Right atrium auricular region (tissue), 2 donors: ENCODE measurements around the gene CLEC16A. TPM values are rescaled to one million over a fixed set of nuclear protein-coding genes. Genes with fewer than 3 reads are reported as not detected.

Source experiments
- DNase-seq: peaks from one replicate; pipeline ENCODE4 v3.0.0-alpha.2; 2019; ENCODE audit warnings: low spot score
- H3K27ac ChIP-seq, 2 donors: fragments of 200-600 bp; sonication (generic); 1 replicate in 1 of 2; 2 replicates in 1 of 2; pipeline ENCODE4 v1.5.1; 2016 to 2019
- H3K27me3 ChIP-seq, 2 donors: fragments of 200-600 bp; sonication (generic); one replicate each; pipeline versions ENCODE4 v1.5.1 to v1.6.0; 2017 to 2019
- H3K36me3 ChIP-seq: fragments of 200-600 bp; sonication (generic); one replicate; pipeline ENCODE4 v1.5.1; 2016
- H3K4me1 ChIP-seq, 2 donors: fragments of 200-600 bp; sonication (generic); one replicate each; pipeline versions ENCODE4 v1.5.1 to v1.6.0; 2017 to 2019
- H3K4me3 ChIP-seq, 2 donors: fragments of 200-600 bp; sonication (generic); 1 replicate in 1 of 2; 2 replicates in 1 of 2; pipeline ENCODE4 v1.5.1; 2017 to 2019; ENCODE audit warnings: mild to moderate bottlenecking in 1 of 2, moderate library complexity in 1 of 2
- H3K9me3 ChIP-seq, 2 donors: fragments of 200-600 bp; sonication (generic); one replicate each; pipeline ENCODE4 v1.5.1; 2019
- total RNA-seq, 2 donors: library from RNA; depleted of rRNA; stranded (reverse); fragments of >200 nt; gene quantifications; one replicate each; pipeline ENCODE4 v1.1.0, GENCODE V29; 2016
- TF ChIP-seq, protein P1 (sequence below), 2 donors: fragments of 200-600 bp; sonication (generic); IDR thresholded peaks; one replicate each; pipeline ENCODE4 v1.5.1; 2019; ENCODE audit warnings: antibody characterized with exemption in 2 of 2

Gene CLEC16A
- total RNA-seq, 2 donors from 2014 or later, result 24.1 to 49.0 TPM

DNA sequence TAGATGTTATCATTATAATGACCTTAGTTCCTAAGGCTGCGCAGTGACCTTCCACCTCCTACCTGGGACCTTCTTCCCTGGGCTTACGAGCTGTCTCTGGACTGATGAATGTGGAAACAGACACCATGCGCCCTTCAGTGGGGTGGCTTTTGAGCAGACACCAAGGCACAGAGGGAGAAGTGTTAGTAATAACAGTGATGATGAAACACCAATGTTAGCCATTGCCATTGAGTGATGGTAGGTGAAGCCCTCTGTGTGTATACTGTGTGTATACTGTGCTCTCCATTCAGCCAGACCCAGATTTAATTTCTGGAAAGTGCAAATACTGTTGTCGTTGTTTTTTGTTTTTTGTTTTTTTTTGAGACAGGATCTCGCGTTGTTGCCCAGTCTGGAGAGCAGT, 44.5 kb downstream of the CLEC16A start:
- H3K4me1 ChIP-seq, result peaks cover 0 to 7% of the 10 kb centered on the region in 2 donors
- no peaks in the 10 kb centered on the region for H3K27me3 ChIP-seq
- TF ChIP-seq, protein P1, sequence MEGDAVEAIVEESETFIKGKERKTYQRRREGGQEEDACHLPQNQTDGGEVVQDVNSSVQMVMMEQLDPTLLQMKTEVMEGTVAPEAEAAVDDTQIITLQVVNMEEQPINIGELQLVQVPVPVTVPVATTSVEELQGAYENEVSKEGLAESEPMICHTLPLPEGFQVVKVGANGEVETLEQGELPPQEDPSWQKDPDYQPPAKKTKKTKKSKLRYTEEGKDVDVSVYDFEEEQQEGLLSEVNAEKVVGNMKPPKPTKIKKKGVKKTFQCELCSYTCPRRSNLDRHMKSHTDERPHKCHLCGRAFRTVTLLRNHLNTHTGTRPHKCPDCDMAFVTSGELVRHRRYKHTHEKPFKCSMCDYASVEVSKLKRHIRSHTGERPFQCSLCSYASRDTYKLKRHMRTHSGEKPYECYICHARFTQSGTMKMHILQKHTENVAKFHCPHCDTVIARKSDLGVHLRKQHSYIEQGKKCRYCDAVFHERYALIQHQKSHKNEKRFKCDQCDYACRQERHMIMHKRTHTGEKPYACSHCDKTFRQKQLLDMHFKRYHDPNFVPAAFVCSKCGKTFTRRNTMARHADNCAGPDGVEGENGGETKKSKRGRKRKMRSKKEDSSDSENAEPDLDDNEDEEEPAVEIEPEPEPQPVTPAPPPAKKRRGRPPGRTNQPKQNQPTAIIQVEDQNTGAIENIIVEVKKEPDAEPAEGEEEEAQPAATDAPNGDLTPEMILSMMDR (IDR thresholded peaks at IDR 0.05), result no peak
- H3K36me3 ChIP-seq, result no peaks in the 10 kb centered on the region
- DNase-seq, result no peak
- H3K27ac ChIP-seq, result no peak overlapping the region
- no peaks in the 10 kb centered on the region for H3K9me3 ChIP-seq
- no peak overlapping the region for H3K4me3 ChIP-seq

DNA sequence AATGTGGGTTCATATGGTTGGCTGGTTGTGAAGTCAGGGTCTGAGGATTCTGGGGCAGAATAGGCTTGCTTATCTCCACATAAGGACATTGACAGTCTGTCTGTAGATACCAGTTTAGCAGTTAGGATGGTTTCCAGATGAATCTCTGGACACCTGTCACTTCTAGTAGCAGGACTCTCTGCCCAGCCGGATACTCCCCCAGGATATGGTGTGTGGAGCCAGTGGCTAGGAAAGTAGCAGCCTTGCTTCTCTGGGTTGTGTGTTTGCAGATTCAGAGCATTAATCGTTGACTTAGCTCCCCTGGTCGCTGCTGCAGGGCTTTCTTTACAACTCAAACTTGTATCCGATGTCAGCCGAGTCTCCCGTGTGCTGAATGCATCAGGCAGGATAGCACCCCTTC, 45.2 kb downstream of the CLEC16A start:
- DNase-seq, result no peak
- TF ChIP-seq, protein P1 (IDR thresholded peaks at IDR 0.05), result no peak
- H3K27me3 ChIP-seq, result no peaks in the 10 kb centered on the region
- H3K27ac ChIP-seq, result no peak overlapping the region
- no peaks in the 10 kb centered on the region for H3K9me3 ChIP-seq
- no peaks in the 10 kb centered on the region for H3K36me3 ChIP-seq
- peaks cover 0 to 7% of the 10 kb centered on the region in 2 donors for H3K4me1 ChIP-seq
- H3K4me3 ChIP-seq, result no peak overlapping the region

DNA sequence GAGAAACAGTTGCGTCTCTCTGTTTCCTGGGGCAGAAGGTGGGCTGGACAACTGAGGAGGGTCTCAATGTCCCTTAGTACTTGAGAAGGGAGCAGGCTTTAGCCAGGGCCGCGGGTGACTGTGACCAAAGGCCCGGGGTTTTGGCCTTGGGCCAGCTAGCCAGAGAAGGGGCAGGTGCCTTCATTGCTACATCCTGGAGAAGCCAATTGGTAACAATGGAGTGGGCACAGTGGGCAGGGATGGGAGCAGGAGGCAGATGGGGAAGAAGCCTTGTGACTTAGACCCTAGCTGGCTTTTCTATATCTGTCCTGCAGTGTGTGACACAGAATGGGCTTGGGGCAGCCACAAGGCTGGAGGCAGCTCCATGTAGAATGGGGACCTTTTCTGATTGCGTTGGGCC, 46.0 kb downstream of the CLEC16A start:
- Histone ChIP-seq H3K4me1 (peaks cover 0 to 7% of the 10 kb centered on the region in 2 donors), H3K27ac (no peak overlapping the region), H3K4me3 (no peak overlapping the region), H3K36me3 (no peaks in the 10 kb centered on the region), H3K9me3 (no peaks in the 10 kb centered on the region), H3K27me3 (no peaks in the 10 kb centered on the region)
- TF ChIP-seq, protein P1 (IDR thresholded peaks at IDR 0.05), result no peak
- DNase-seq, result no peak

DNA sequence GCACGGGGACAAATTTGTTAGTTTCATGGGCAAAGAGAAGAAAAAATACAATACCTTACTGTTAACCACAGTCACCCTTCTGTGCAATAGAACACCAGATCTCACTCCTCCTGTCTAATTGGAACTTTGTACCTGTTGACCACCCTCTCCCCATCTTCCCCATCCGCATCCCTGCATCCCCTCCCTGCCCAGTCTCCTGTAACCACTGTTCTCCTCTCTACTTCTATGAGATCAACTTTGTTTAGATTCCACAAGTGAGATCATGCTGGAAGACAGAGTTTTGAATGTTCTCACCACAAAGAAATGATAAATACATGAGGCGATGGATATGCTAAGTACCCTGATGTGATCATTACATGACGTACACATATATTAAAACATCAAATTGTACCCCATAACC, 47.7 kb downstream of the CLEC16A start:
- Histone ChIP-seq H3K36me3 (peaks cover 7% of the 10 kb centered on the region), H3K4me1 (peaks cover 0 to 7% of the 10 kb centered on the region in 2 donors), H3K9me3 (no peaks in the 10 kb centered on the region), H3K27me3 (no peaks in the 10 kb centered on the region), H3K4me3 (no peak overlapping the region), H3K27ac (no peak overlapping the region)
- TF ChIP-seq, protein P1 (IDR thresholded peaks at IDR 0.05), result no peak
- DNase-seq, result no peak

DNA sequence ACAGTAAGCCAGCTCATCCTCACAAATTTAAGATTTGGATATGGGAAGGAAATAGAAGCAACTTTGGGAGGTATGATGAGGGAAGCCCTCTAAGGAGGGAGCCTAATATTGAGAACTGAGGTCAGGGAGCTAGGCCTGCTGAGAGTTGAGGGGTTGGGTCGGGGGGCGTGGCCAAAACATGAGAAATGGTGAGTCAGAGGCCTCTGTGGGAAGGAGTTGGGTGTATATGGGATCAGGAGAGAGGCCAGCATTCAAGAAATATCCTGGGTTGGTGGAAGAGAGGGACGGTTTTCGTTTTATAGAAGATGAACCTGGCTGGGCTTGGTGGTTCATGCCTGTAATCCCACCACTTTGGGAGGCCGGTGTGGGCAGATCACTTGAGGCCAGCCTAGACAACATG, 48.4 kb downstream of the CLEC16A start:
- Histone ChIP-seq H3K27ac (no peak overlapping the region), H3K4me1 (peaks cover 0 to 7% of the 10 kb centered on the region in 2 donors), H3K9me3 (no peaks in the 10 kb centered on the region), H3K4me3 (no peak overlapping the region), H3K36me3 (peaks cover 7% of the 10 kb centered on the region), H3K27me3 (no peaks in the 10 kb centered on the region)
- DNase-seq, result no peak
- TF ChIP-seq, protein P1 (IDR thresholded peaks at IDR 0.05), result no peak

DNA sequence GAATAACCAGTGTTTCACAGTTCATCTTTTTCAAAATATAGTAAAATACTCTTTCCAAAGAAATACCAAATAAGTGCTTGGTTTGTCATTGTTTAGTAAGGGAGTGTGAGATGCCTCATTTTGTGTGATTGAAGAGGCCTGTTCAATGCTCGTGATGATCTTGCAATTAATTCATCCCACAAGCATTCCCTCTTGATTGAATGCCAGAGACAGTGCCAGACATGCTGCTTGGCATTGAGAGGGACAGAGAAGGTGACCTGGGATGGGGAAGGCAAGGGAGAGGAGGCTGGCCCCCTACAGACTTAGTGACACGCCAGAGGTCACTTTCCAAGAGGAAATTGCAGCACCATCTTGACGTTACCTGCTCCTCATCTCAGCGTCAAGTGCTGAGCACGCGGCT, 49.3 kb downstream of the CLEC16A start:
- Histone ChIP-seq H3K4me1 (peaks cover 0 to 7% of the 10 kb centered on the region in 2 donors), H3K4me3 (no peak overlapping the region), H3K36me3 (peaks cover 7% of the 10 kb centered on the region), H3K27ac (no peak overlapping the region), H3K27me3 (no peaks in the 10 kb centered on the region), H3K9me3 (no peaks in the 10 kb centered on the region)
- TF ChIP-seq, protein P1 (IDR thresholded peaks at IDR 0.05), result no peak
- DNase-seq, result no peak
